SU-DHL-6 (cell line): Measurements from ENCODE around the gene ABCA5.

Experiments used
- H2AFZ ChIP-seq: fragments of 200-600 bp; sonication (generic); 2 replicates; pipeline ENCODE4 v1.6.1; 2014; ENCODE audit warnings: low read depth, mild to moderate bottlenecking, moderate library complexity, mixed read lengths, antibody characterized with exemption, low read length; ENCODE audit not compliant: severe bottlenecking
- H3F3A ChIP-seq: fragments of 200-600 bp; shearing (Covaris generic); 2 replicates; pipeline ENCODE4 v1.6.0; 2016; ENCODE audit warnings: antibody characterized with exemption, mild to moderate bottlenecking; ENCODE audit not compliant: insufficient read depth
- H3K27ac ChIP-seq: fragments of 200-600 bp; sonication (generic); 2 replicates; pipeline ENCODE4 v1.5.1; 2016; ENCODE audit warnings: low read depth, mild to moderate bottlenecking, low read length, moderate library complexity, mixed read lengths
- H3K27me3 ChIP-seq: fragments of 200-600 bp; sonication (generic), shearing (Covaris generic); 2 replicates; pipeline ENCODE4 v1.6.0; 2014; ENCODE audit warnings: mild to moderate bottlenecking, low read length
- H3K36me3 ChIP-seq: fragments of 200-600 bp; sonication (generic); 2 replicates; pipeline ENCODE4 v1.6.1; 2014; ENCODE audit warnings: mild to moderate bottlenecking, low read length, mixed read lengths
- H3K4me2 ChIP-seq: fragments of 300-600, 200-600 bp; shearing (Covaris generic), sonication (generic); 2 replicates; pipeline ENCODE4 v1.6.0; 2014; ENCODE audit warnings: low read length, low read depth, mild to moderate bottlenecking; ENCODE audit not compliant: poor library complexity, severe bottlenecking
- H3K4me3 ChIP-seq: fragments of 200-600 bp; sonication (generic); 2 replicates; pipeline ENCODE4 v1.5.1; 2014; ENCODE audit warnings: antibody characterized with exemption, low read length, mild to moderate bottlenecking, mixed read lengths; ENCODE audit not compliant: insufficient read depth, poor library complexity, severe bottlenecking
- H3K79me2 ChIP-seq: fragments of 200-600 bp; sonication (generic); 2 replicates; pipeline ENCODE4 v1.6.1; 2014; ENCODE audit warnings: mild to moderate bottlenecking, low read length, moderate library complexity; ENCODE audit not compliant: insufficient read depth
- H3K9ac ChIP-seq: fragments of 200-600 bp; sonication (generic); 2 replicates; pipeline ENCODE4 v1.7.0; 2014; ENCODE audit warnings: mild to moderate bottlenecking, low read length
- H3K9me2 ChIP-seq: fragments of 200-600 bp; sonication (generic); replicated peaks from 2 replicates; pipeline ENCODE4 v1.6.1; 2014; ENCODE audit warnings: low read length; ENCODE audit not compliant: insufficient read depth
- H3K9me3 ChIP-seq: fragments of 200-600 bp; sonication (generic); 2 replicates; pipeline ENCODE4 v1.6.1; 2014; ENCODE audit warnings: low read length, mixed read lengths; ENCODE audit not compliant: insufficient read depth
- H4K20me1 ChIP-seq: fragments of 200-600 bp; sonication (generic); 2 replicates; pipeline ENCODE4 v1.6.1; 2014; ENCODE audit warnings: low read depth, mild to moderate bottlenecking, antibody characterized with exemption, low read length, moderate library complexity, mixed read lengths
- EZH2phosphoT487 ChIP-seq: fragments of 200-600 bp; sonication (generic), shearing (Covaris generic); conservative IDR thresholded peaks from 2 replicates; pipeline ENCODE4 v1.6.1; 2018; ENCODE audit warnings: mild to moderate bottlenecking, antibody characterized with exemption, low read length, moderate library complexity, mixed read lengths
- TF ChIP-seq, protein P1 (sequence below): fragments of 200-600 bp; sonication (generic); IDR thresholded peaks from one replicate; pipeline ENCODE4 v1.5.1; 2017; ENCODE audit warnings: antibody characterized with exemption, mild to moderate bottlenecking, low read length, moderate library complexity; ENCODE audit not compliant: insufficient read depth, poor library complexity, severe bottlenecking

The ABCA5 gene

DNA sequence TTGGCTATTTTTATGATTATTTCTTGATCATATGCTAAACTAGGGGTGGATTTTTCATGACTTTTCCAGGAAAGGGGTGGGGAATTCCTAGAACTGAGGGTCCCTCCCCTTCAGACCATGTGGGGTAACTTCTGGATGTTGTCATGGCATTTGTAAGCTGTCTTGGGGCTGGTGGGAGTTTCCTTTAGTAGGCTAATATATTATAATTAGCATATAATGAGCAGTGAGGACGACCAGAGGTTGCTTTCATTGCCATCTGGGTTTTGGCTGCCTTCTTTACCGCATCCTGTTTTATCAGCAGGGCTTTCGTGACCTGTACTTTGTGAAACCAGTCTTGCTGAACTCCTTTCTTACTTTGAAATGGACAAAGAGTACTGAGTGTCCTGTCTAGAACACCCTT is 40.4 kb upstream of the ABCA5 start:
- H3K9me3 ChIP-seq = no peaks in the 10 kb centered on the region
- H3K4me2 ChIP-seq = no peak overlapping the region
- no peak overlapping the region for H3K4me3 ChIP-seq
- no peaks in the 10 kb centered on the region for H3K79me2 ChIP-seq
- H4K20me1 ChIP-seq = no peaks in the 10 kb centered on the region
- TF ChIP-seq, protein P1, sequence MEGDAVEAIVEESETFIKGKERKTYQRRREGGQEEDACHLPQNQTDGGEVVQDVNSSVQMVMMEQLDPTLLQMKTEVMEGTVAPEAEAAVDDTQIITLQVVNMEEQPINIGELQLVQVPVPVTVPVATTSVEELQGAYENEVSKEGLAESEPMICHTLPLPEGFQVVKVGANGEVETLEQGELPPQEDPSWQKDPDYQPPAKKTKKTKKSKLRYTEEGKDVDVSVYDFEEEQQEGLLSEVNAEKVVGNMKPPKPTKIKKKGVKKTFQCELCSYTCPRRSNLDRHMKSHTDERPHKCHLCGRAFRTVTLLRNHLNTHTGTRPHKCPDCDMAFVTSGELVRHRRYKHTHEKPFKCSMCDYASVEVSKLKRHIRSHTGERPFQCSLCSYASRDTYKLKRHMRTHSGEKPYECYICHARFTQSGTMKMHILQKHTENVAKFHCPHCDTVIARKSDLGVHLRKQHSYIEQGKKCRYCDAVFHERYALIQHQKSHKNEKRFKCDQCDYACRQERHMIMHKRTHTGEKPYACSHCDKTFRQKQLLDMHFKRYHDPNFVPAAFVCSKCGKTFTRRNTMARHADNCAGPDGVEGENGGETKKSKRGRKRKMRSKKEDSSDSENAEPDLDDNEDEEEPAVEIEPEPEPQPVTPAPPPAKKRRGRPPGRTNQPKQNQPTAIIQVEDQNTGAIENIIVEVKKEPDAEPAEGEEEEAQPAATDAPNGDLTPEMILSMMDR = no peak
- no peak for TF ChIP-seq EZH2phosphoT487
- H3K27me3 ChIP-seq = no peaks in the 10 kb centered on the region
- H3K27ac ChIP-seq = no peak overlapping the region
- H3K36me3 ChIP-seq = no peaks in the 10 kb centered on the region
- no peak overlapping the region for H2AFZ ChIP-seq
- H3K9me2 ChIP-seq = no peaks in the 10 kb centered on the region
- no peak overlapping the region for H3K9ac ChIP-seq
- H3F3A ChIP-seq = no peaks in the 10 kb centered on the region

- H4K20me1 ChIP-seq = no peaks in the 10 kb centered on the region
Measured at GRCh38 chr17:69363488-69364210, 36.7 kb upstream of the ABCA5 start.

GRCh38 chr17:69361156-69361555 is 34.2 kb upstream of the ABCA5 start:
- Histone ChIP-seq H4K20me1 (no peaks in the 10 kb centered on the region), H3K9me2 (no peaks in the 10 kb centered on the region), H3K4me3 (no peak overlapping the region), H3F3A (no peaks in the 10 kb centered on the region), H3K27ac (no peak overlapping the region), H3K79me2 (no peaks in the 10 kb centered on the region), H3K4me2 (no peak overlapping the region), H2AFZ (no peak overlapping the region), H3K9ac (no peak overlapping the region), H3K9me3 (no peaks in the 10 kb centered on the region), H3K36me3 (no peaks in the 10 kb centered on the region), H3K27me3 (no peaks in the 10 kb centered on the region)
- no peak for TF ChIP-seq EZH2phosphoT487
- TF ChIP-seq, protein P1 = no peak

More at GRCh38 chr17:69363488-69364210, 36.7 kb upstream of the ABCA5 start:
- TF ChIP-seq, protein P1 = no peak
- TF ChIP-seq EZH2phosphoT487 = no peak
- Histone ChIP-seq H3K27ac (no peak overlapping the region), H3F3A (no peaks in the 10 kb centered on the region), H3K4me3 (no peak overlapping the region), H3K9me2 (no peaks in the 10 kb centered on the region), H3K79me2 (no peaks in the 10 kb centered on the region), H3K36me3 (no peaks in the 10 kb centered on the region), H2AFZ (no peak overlapping the region), H3K9ac (no peak overlapping the region), H3K27me3 (no peaks in the 10 kb centered on the region), H3K9me3 (no peaks in the 10 kb centered on the region), H3K4me2 (no peak overlapping the region)
